B cell (primary cell): ENCODE results near the gene KCNK17. TPM values are rescaled to one million over a fixed set of nuclear protein-coding genes. Genes with fewer than 3 reads are reported as not detected.

Source experiments
- ATAC-seq: fragments of 200-7000 bp; cut with Tn5 transposase; one replicate; pipeline ENCODE4 v1.10.0; 2021; ENCODE audit warnings: low read depth, mild to moderate bottlenecking, moderate number of reproducible peaks, moderate library complexity
- CTCF ChIA-PET: fragments of 350-600 bp; sonication (Branson Sonifier 250); formaldehyde crosslinking; loops from one replicate; lab custom pipeline; 2021; ENCODE audit warnings: antibody characterized with exemption, inconsistent platforms; lab: Charles Lee
- POLR2A ChIA-PET: fragments of 350-600 bp; sonication (Branson Sonifier 250); formaldehyde crosslinking; loops from one replicate; lab custom pipeline; 2021; ENCODE audit warnings: antibody characterized with exemption; lab: Charles Lee
- DNase-seq: peaks from one replicate; pipeline ENCODE4 v3.0.0; 2013
- H2AFZ ChIP-seq: 2 replicates; pipeline ENCODE4 v1.6.1; 2012; ENCODE audit warnings: mild to moderate bottlenecking, low read depth, low read length; ENCODE audit not compliant: insufficient read depth, poor library complexity, severe bottlenecking
- H3K27ac ChIP-seq, 2 donors: 1 replicate in 1 of 2; 2 replicates in 1 of 2; pipeline ENCODE4 v1.5.1; 2012 to 2013; ENCODE audit warnings: low read length in 2 of 2, mild to moderate bottlenecking in 2 of 2, moderate library complexity in 1 of 2
- H3K27me3 ChIP-seq, 4 experiments: fragments of 200-600 bp in 1 of 4; sonication (generic) in 1 of 4; replicated peaks in 1 of 4; 1 replicate in 2 of 4; 2 replicates in 2 of 4; pipeline versions ENCODE4 v1.6.1 to v1.7.0; 2013 to 2016; ENCODE audit warnings: low read length in 3 of 4, mild to moderate bottlenecking in 2 of 4, mixed read lengths in 1 of 4, moderate library complexity in 1 of 4; ENCODE audit not compliant: insufficient read depth in 4 of 4, control insufficient read depth in 3 of 4; ENCODE audit errors: control extremely low read depth in 1 of 4
- H3K36me3 ChIP-seq, 2 experiments: replicated peaks in 1 of 2; 1 replicate in 1 of 2; 2 replicates in 1 of 2; pipeline versions ENCODE4 v1.6.1 to v1.7.1; 2013; ENCODE audit warnings: low read length in 1 of 2; ENCODE audit not compliant: insufficient read depth in 2 of 2, control insufficient read depth in 1 of 2; ENCODE audit errors: control extremely low read depth in 1 of 2, extremely low read depth in 1 of 2
- H3K4me1 ChIP-seq, 2 donors: fragments of 200-600 bp in 1 of 2; sonication (generic) in 1 of 2; 1 replicate in 1 of 2; 2 replicates in 1 of 2; pipeline versions ENCODE4 v1.5.1 to v1.6.1; 2013 to 2017; ENCODE audit warnings: low read length in 2 of 2; ENCODE audit not compliant: control insufficient read depth in 2 of 2, insufficient read depth in 2 of 2
- H3K4me2 ChIP-seq: replicated peaks from 2 replicates; pipeline ENCODE3; 2012; ENCODE audit warnings: mild to moderate bottlenecking, low read depth, low read length; ENCODE audit not compliant: poor library complexity, severe bottlenecking
- H3K4me3 ChIP-seq, 5 experiments: fragments of 200-600 bp in 1 of 5; sonication (generic) in 1 of 5; 1 replicate in 3 of 5; 2 replicates in 2 of 5; pipeline versions ENCODE4 v1.5.1 to v1.7.0; 2011 to 2016; ENCODE audit warnings: low read length in 4 of 5, mild to moderate bottlenecking in 4 of 5, low read depth in 2 of 5, control low read depth in 1 of 5, moderate library complexity in 1 of 5; ENCODE audit not compliant: insufficient read depth in 1 of 5; ENCODE audit errors: control extremely low read depth in 1 of 5, extremely low read depth in 1 of 5
- H3K79me2 ChIP-seq: fragments of 200-600 bp; sonication (generic); one replicate; pipeline ENCODE4 v1.6.0; 2016; ENCODE audit warnings: low read length; ENCODE audit not compliant: control insufficient read depth, insufficient read depth
- H3K9ac ChIP-seq: fragments of 200-600 bp; sonication (generic); 2 replicates; pipeline ENCODE4 v1.6.1; 2017; ENCODE audit warnings: mild to moderate bottlenecking, low read length, moderate library complexity
- H3K9me3 ChIP-seq, 3 donors: one replicate each; pipeline versions ENCODE4 v1.6.1 to v1.7.1; 2013; ENCODE audit warnings: low read length in 2 of 3; ENCODE audit not compliant: control insufficient read depth in 2 of 3, insufficient read depth in 1 of 3; ENCODE audit errors: control extremely low read depth in 1 of 3
- H4K20me1 ChIP-seq: 2 replicates; pipeline ENCODE4 v1.6.0; 2012; ENCODE audit warnings: mild to moderate bottlenecking, low read length; ENCODE audit not compliant: insufficient read depth, control insufficient read depth, poor library complexity, severe bottlenecking
- H3K27ac Mint-ChIP-seq: one replicate; pipeline ENCODE4 v1.8.0; 2021; ENCODE audit warnings: mixed read lengths
- H3K27me3 Mint-ChIP-seq: one replicate; pipeline ENCODE4 v1.8.0; 2021; ENCODE audit warnings: mixed read lengths
- H3K4me1 Mint-ChIP-seq: one replicate; pipeline ENCODE4 v1.8.0; 2021; ENCODE audit warnings: mixed read lengths
- H3K4me3 Mint-ChIP-seq: one replicate; pipeline ENCODE4 v1.8.0; 2021; ENCODE audit warnings: mixed read lengths
- H3K9me3 Mint-ChIP-seq: one replicate; pipeline ENCODE4 v1.8.0; 2022; ENCODE audit warnings: mixed read lengths; ENCODE audit not compliant: insufficient read depth
- EZH2 ChIP-seq: IDR thresholded peaks from 2 replicates; pipeline ENCODE4 v1.6.1; 2012; ENCODE audit warnings: borderline replicate concordance, low read depth, mild to moderate bottlenecking, moderate library complexity, low read length; ENCODE audit not compliant: insufficient read depth, poor library complexity, severe bottlenecking
- WGBS: methylation state at CpG from one replicate; pipeline ENCODE4 v1.1.5; 2013; ENCODE audit warnings: missing lambda C conversion rate; ENCODE audit not compliant: insufficient coverage; 5-methylcytosine and 5-hydroxymethylcytosine counted together
- intact Hi-C: fragments of 100-400 bp; cut with micrococcal nuclease; formaldehyde crosslinking; loops from one replicate; pipeline ENCODE4 v1.10.0; 2022
- polyA plus RNA-seq: library from polyadenylated mRNA; depleted of rRNA; stranded (reverse); fragments of >200 nt; gene quantifications from 2 replicates; pipeline ENCODE4 v1.2.3, GENCODE V29; 2012
- total RNA-seq, 2 donors: library from RNA; stranded (reverse); fragments of 120-200 nt in 1 of 2; gene quantifications; 1 replicate in 1 of 2; 2 replicates in 1 of 2; pipeline versions ENCODE4 v1.2.3 to v1.2.4, GENCODE V29; 2013 to 2022
- TF ChIP-seq, protein P1 (sequence below): fragments of 200-600 bp; IDR thresholded peaks from one replicate; pipeline ENCODE4 v1.8.0; 2022; ENCODE audit warnings: antibody characterized with exemption, mild to moderate bottlenecking

The KCNK17 gene
- total and polyA plus RNA-seq, 2 donors (not counting 1 experiment from before 2014, with no cell fraction given) = not detected

GRCh38 chr6:39261751-39262150 is 52.5 kb downstream of the KCNK17 start:
- H3K4me3 Mint-ChIP-seq = no peak overlapping the region
- H3K4me1 Mint-ChIP-seq = no peaks in the 10 kb centered on the region
- ATAC-seq = no peak
- ChIA-PET CTCF (no interaction called here), POLR2A (no interaction called here)
- Histone ChIP-seq H3K4me1 (no peaks in the 10 kb centered on the region), H3K27me3 (peaks cover 0 to 27% (median 12%) of the 10 kb centered on the region in 4 experiments), H3K4me2 (no peak overlapping the region), H3K36me3 (no peaks in the 10 kb centered on the region), H3K79me2 (no peaks in the 10 kb centered on the region), H3K27ac (no peak overlapping the region), H3K9ac (no peak overlapping the region), H3K4me3 (no peak overlapping the region), H3K9me3 (peaks cover 0 to 2% (median 0%) of the 10 kb centered on the region in 3 donors), H4K20me1 (no peaks in the 10 kb centered on the region), H2AFZ (no peak overlapping the region)
- 97% methylated on average over 3 of the region's 3 CpGs for WGBS
- TF ChIP-seq, protein P1, sequence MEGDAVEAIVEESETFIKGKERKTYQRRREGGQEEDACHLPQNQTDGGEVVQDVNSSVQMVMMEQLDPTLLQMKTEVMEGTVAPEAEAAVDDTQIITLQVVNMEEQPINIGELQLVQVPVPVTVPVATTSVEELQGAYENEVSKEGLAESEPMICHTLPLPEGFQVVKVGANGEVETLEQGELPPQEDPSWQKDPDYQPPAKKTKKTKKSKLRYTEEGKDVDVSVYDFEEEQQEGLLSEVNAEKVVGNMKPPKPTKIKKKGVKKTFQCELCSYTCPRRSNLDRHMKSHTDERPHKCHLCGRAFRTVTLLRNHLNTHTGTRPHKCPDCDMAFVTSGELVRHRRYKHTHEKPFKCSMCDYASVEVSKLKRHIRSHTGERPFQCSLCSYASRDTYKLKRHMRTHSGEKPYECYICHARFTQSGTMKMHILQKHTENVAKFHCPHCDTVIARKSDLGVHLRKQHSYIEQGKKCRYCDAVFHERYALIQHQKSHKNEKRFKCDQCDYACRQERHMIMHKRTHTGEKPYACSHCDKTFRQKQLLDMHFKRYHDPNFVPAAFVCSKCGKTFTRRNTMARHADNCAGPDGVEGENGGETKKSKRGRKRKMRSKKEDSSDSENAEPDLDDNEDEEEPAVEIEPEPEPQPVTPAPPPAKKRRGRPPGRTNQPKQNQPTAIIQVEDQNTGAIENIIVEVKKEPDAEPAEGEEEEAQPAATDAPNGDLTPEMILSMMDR = no peak
- TF ChIP-seq EZH2 = no peak
- DNase-seq = no peak
- H3K27ac Mint-ChIP-seq = no peak overlapping the region
- no peaks in the 10 kb centered on the region for H3K9me3 Mint-ChIP-seq
- H3K27me3 Mint-ChIP-seq = peaks cover 30% of the 10 kb centered on the region
- intact Hi-C loops = no loop called here

DNA sequence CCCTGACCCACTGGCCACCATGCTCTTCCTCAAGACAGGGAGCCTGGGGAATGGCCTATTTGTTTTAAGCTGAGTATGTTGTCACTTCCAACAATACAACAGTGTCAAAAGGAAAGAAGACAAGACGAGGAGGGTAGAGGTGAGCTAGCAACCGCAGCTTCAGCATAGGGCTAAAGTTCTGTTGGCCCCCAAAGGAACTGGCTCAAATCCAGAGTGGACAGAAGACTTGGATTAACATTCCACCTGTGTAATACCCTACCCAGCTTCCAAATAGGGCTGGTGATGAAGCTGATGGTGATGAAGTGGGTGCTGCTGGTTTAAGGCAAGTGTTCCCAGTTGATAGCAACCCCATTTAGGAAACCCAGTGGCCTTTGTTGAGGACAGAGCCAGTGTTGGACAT is 53.3 kb downstream of the KCNK17 start:
- peaks cover 0 to 2% (median 0%) of the 10 kb centered on the region in 3 donors for H3K9me3 ChIP-seq
- no peak overlapping the region for H2AFZ ChIP-seq
- Mint-ChIP-seq H3K9me3 (no peaks in the 10 kb centered on the region), H3K27ac (no peak overlapping the region), H3K4me3 (no peak overlapping the region), H3K27me3 (peaks cover 30% of the 10 kb centered on the region), H3K4me1 (no peaks in the 10 kb centered on the region)
- ChIA-PET POLR2A (no interaction called here), CTCF (no interaction called here)
- H3K27me3 ChIP-seq = peaks cover 0 to 27% (median 12%) of the 10 kb centered on the region in 4 experiments
- no CpG with 5 or more reads among the region's 2 CpGs for WGBS
- H3K4me1 ChIP-seq = no peaks in the 10 kb centered on the region
- H3K36me3 ChIP-seq = no peaks in the 10 kb centered on the region
- no peak overlapping the region for H3K9ac ChIP-seq
- no peaks in the 10 kb centered on the region for H3K79me2 ChIP-seq
- H3K27ac ChIP-seq = no peak overlapping the region
- H3K4me3 ChIP-seq = no peak overlapping the region
- no peak for ATAC-seq
- H4K20me1 ChIP-seq = no peaks in the 10 kb centered on the region
- no peak overlapping the region for H3K4me2 ChIP-seq
- DNase-seq = no peak
- intact Hi-C loops = no loop called here
- TF ChIP-seq, protein P1 = no peak
- no peak for TF ChIP-seq EZH2
